PC-9 (cell line): ENCODE data around the gene UGT2B28.

Source experiments
- EZH2 ChIP-seq: fragments of 200-600 bp; sonication (generic); IDR thresholded peaks from 2 replicates; pipeline ENCODE4 v1.8.0; 2017; ENCODE audit warnings: antibody characterized with exemption, low read depth
- TF ChIP-seq, protein P1 (sequence below): fragments of 200-600 bp; sonication (generic); conservative IDR thresholded peaks from 2 replicates; pipeline ENCODE4 v1.6.1; 2017; ENCODE audit warnings: mixed run types, antibody characterized with exemption, mild to moderate bottlenecking, moderate library complexity

DNA sequence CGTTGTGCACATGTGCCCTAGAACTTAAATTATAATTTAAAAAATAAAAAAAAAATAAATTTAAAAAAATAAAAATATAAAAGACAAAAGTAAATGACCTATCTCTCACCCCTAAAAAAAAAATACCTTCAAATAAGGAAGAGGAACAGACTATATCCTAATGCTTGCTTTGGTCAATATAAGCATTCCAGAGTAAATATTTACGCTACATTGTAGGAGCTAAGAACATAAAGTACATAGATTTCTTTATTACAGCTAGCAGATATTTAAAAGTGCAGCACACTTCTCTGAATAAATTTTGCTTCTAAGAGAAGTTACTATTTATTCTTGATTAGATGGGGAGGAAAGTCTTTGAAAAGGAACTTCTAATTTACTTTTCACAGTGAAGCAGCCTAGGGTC, 41.2 kb upstream of the UGT2B28 start:
- TF ChIP-seq, protein P1, sequence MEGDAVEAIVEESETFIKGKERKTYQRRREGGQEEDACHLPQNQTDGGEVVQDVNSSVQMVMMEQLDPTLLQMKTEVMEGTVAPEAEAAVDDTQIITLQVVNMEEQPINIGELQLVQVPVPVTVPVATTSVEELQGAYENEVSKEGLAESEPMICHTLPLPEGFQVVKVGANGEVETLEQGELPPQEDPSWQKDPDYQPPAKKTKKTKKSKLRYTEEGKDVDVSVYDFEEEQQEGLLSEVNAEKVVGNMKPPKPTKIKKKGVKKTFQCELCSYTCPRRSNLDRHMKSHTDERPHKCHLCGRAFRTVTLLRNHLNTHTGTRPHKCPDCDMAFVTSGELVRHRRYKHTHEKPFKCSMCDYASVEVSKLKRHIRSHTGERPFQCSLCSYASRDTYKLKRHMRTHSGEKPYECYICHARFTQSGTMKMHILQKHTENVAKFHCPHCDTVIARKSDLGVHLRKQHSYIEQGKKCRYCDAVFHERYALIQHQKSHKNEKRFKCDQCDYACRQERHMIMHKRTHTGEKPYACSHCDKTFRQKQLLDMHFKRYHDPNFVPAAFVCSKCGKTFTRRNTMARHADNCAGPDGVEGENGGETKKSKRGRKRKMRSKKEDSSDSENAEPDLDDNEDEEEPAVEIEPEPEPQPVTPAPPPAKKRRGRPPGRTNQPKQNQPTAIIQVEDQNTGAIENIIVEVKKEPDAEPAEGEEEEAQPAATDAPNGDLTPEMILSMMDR: no peak
- no peak for TF ChIP-seq EZH2
